KMS-11 (cell line): ENCODE measurements around the gene TMOD1.

Experiments
- H2AFZ ChIP-seq: fragments of 200-600 bp; sonication (generic); 2 replicates; pipeline ENCODE4 v1.6.1; 2016; ENCODE audit warnings: antibody characterized with exemption, mixed run types, low read depth
- H3K27ac ChIP-seq: fragments of 200-600 bp; sonication (generic); 2 replicates; pipeline ENCODE4 v1.6.1; 2016; ENCODE audit warnings: mild to moderate bottlenecking, mixed run types
- H3K27me3 ChIP-seq: fragments of 200-600 bp; sonication (generic); 2 replicates; pipeline ENCODE4 v1.6.1; 2017; ENCODE audit warnings: mild to moderate bottlenecking, low read depth, mixed run types, moderate library complexity; ENCODE audit not compliant: insufficient read depth
- H3K36me3 ChIP-seq: fragments of 200-600 bp; sonication (generic); 2 replicates; pipeline ENCODE4 v1.6.1; 2017; ENCODE audit warnings: mild to moderate bottlenecking, mixed run types; ENCODE audit not compliant: insufficient read depth
- H3K4me1 ChIP-seq: fragments of 200-600 bp; sonication (generic); 2 replicates; pipeline ENCODE4 v1.6.1; 2016; ENCODE audit warnings: mild to moderate bottlenecking, low read depth, mixed run types; ENCODE audit not compliant: poor library complexity, severe bottlenecking
- H3K4me2 ChIP-seq: fragments of 200-600 bp; sonication (generic); 2 replicates; pipeline ENCODE4 v1.7.0; 2016; ENCODE audit warnings: mild to moderate bottlenecking, mixed run types
- H3K4me3 ChIP-seq: fragments of 200-600 bp; sonication (generic); IDR thresholded peaks from 2 replicates; pipeline ENCODE4 v1.6.1; 2017; ENCODE audit warnings: low read depth, low read length, mixed read lengths; ENCODE audit not compliant: insufficient read depth
- H3K79me2 ChIP-seq: fragments of 200-600 bp; sonication (generic); 2 replicates; pipeline ENCODE4 v1.6.1; 2016; ENCODE audit warnings: low read depth, mixed run types; ENCODE audit not compliant: insufficient read depth
- H3K9ac ChIP-seq: fragments of 200-600 bp; sonication (generic); 2 replicates; pipeline ENCODE4 v1.6.1; 2016; ENCODE audit warnings: mild to moderate bottlenecking, mixed run types
- H4K20me1 ChIP-seq: fragments of 200-600 bp; sonication (generic); 2 replicates; pipeline ENCODE4 v1.6.1; 2016; ENCODE audit warnings: mild to moderate bottlenecking, mixed run types; ENCODE audit not compliant: insufficient read depth
- TF ChIP-seq, protein P1 (sequence below): fragments of 200-600 bp; sonication (generic); conservative IDR thresholded peaks from 2 replicates; pipeline ENCODE4 v1.6.1; 2017; ENCODE audit warnings: low read depth, mild to moderate bottlenecking, antibody characterized with exemption, low read length, moderate library complexity, mixed read lengths

The TMOD1 gene

DNA sequence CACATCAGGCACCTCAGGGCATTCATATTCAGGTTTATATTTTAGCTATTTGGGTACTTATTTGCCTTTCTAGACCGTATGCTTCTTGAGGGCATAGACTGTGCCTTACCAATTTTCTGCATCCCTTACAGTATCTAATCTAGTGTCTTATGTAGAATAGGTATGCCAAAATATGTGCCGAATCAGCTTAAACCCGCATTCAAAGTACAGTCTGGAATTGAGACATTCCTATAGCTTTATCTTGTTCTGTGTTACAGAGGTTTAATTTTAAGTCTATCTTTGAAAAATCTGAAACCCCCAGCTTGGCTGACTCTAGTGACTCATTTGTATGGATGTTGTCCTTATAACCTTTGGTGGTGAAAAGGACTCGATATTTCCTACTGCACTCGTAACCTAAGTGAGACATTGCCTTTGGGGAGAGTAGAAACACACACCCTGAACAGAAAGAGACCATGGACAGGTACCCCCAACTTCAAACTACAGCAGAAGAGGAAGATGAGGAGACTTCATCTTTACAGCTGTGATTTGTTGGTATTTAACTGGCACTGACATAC lies 27.0 kb upstream of the TMOD1 start:
- TF ChIP-seq, protein P1, sequence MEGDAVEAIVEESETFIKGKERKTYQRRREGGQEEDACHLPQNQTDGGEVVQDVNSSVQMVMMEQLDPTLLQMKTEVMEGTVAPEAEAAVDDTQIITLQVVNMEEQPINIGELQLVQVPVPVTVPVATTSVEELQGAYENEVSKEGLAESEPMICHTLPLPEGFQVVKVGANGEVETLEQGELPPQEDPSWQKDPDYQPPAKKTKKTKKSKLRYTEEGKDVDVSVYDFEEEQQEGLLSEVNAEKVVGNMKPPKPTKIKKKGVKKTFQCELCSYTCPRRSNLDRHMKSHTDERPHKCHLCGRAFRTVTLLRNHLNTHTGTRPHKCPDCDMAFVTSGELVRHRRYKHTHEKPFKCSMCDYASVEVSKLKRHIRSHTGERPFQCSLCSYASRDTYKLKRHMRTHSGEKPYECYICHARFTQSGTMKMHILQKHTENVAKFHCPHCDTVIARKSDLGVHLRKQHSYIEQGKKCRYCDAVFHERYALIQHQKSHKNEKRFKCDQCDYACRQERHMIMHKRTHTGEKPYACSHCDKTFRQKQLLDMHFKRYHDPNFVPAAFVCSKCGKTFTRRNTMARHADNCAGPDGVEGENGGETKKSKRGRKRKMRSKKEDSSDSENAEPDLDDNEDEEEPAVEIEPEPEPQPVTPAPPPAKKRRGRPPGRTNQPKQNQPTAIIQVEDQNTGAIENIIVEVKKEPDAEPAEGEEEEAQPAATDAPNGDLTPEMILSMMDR: no peak
- H3K4me2 ChIP-seq: no peak overlapping the region
- no peak overlapping the region for H3K27ac ChIP-seq

DNA sequence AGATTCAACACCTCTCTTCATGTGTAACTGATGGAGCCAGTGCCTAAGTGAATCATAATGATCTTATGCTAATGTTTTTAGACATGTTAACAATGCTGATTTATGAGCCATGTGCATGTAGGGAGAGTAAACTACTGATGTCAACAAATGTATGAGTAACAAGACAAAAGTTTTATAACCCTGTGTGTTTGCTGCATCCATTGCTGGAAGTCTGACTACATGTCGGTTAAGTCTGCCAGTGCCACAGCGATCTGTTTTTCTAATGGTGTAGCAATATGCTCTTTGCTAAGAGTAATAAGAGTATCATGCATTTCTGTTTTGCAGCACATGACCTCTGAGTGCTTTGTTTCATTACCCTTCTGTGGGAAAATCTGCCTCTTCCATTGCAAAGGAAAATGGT lies 26.4 kb upstream of the TMOD1 start:
- Histone ChIP-seq H3K79me2 (no peaks in the 10 kb centered on the region), H3K4me2 (no peak overlapping the region), H4K20me1 (no peaks in the 10 kb centered on the region), H3K9ac (no peak overlapping the region), H2AFZ (no peak overlapping the region), H3K4me3 (no peak overlapping the region), H3K27me3 (no peaks in the 10 kb centered on the region), H3K4me1 (peaks cover 35% of the 10 kb centered on the region), H3K36me3 (no peaks in the 10 kb centered on the region), H3K27ac (no peak overlapping the region)
- TF ChIP-seq, protein P1: no peak

More for the DNA sequence above, 27.0 kb upstream of the TMOD1 start:
- Histone ChIP-seq H3K4me3 (no peak overlapping the region), H3K9ac (no peak overlapping the region), H3K36me3 (no peaks in the 10 kb centered on the region), H4K20me1 (no peaks in the 10 kb centered on the region), H3K79me2 (no peaks in the 10 kb centered on the region), H3K4me1 (peaks cover 35% of the 10 kb centered on the region), H3K27me3 (no peaks in the 10 kb centered on the region), H2AFZ (no peak overlapping the region)

DNA sequence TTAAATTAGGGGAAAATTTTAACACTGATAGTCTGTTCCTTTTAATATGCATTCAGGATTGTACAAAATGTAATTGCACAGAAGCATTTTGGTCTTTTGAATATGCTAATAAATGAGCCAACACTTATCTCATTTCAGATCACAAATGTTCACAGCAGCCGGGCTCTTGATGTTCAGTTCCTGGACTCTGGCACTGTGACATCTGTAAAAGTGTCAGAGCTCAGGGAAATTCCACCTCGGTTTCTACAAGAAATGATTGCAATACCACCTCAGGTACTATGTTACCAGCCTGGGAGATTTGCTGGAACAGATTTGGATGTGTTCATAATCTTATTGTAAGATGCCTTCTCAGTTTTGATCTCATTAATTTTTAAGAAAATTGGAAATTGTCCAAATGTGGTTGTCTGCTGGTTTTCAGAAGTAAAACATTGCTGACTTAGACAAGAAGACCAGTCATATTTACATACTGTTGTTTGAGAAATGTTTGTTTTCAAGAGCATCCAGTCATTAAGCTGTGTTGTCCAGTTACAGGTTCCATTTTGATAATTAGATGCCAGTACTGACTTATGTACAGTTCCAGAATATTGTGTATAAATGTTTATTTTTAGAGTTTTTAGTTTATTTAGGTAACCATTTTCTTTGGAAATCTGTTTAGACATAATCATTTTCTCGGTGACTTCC lies 23.0 kb upstream of the TMOD1 start:
- Histone ChIP-seq H3K9ac (no peak overlapping the region), H3K4me1 (peaks cover 49% of the 10 kb centered on the region), H4K20me1 (no peaks in the 10 kb centered on the region), H3K4me3 (no peak overlapping the region), H3K27ac (peak overlapping the region; percentile 34), H3K36me3 (peaks cover 4% of the 10 kb centered on the region; the same call in 1 of the 2 replicates), H3K4me2 (peak overlapping the region; percentile 96), H2AFZ (no peak overlapping the region), H3K27me3 (no peaks in the 10 kb centered on the region), H3K79me2 (no peaks in the 10 kb centered on the region)
- TF ChIP-seq, protein P1: no peak

DNA sequence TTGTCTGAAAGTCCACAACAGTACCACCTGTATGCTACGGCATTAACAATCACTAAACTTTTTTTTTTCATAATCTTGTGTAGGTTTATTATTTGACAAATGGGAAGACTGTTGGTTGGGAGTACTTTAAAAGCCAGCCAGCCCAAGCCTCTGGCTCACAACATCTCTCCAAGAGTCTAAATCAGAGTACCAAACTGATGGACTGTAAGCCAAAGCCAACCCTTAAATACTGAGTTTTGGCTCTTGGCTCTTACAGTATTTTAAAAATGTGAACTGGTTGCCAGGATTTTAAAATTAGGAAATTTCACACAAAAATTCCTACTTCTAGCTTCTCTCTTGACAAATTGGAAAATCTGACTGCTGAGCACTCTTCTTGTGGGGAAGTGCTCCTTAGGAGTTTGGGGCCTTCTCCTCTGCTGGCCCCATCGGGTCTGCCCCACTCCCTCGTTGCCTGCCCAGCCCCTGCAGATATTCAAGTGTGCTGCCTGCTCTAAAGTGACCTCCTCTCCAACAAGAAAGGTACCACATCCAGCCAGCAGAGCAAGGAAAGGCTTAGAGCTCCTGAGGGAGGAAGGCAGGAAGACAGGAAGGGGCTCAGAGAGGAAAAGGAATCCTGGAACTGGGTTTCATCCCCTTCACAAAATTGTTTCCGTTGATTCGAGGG lies 21.8 kb upstream of the TMOD1 start:
- H4K20me1 ChIP-seq: no peaks in the 10 kb centered on the region
- H3K9ac ChIP-seq: no peak overlapping the region
- H3K79me2 ChIP-seq: no peaks in the 10 kb centered on the region
- peaks cover 4% of the 10 kb centered on the region; the same call in 1 of the 2 replicates for H3K36me3 ChIP-seq
- H3K27me3 ChIP-seq: no peaks in the 10 kb centered on the region
- H3K27ac ChIP-seq: peak overlapping the region; percentile 34
- peaks cover 49% of the 10 kb centered on the region for H3K4me1 ChIP-seq
- H3K4me3 ChIP-seq: no peak overlapping the region
- TF ChIP-seq, protein P1: no peak
- H3K4me2 ChIP-seq: peak overlapping the region; percentile 96
- no peak overlapping the region for H2AFZ ChIP-seq
